Osteocyte (in vitro differentiated cells): ENCODE results near the gene CTSW. TPM values are rescaled to one million over a fixed set of nuclear protein-coding genes. Genes with fewer than 3 reads are reported as not detected.

Experiments used
- DNase-seq: peaks from one replicate; pipeline ENCODE4 v3.0.0; 2021; ENCODE audit warnings: mixed read lengths; ENCODE audit not compliant: unreplicated experiment; ENCODE audit errors: extremely low spot score
- H3K27ac Mint-ChIP-seq: one replicate; pipeline ENCODE4 v1.8.0; 2021; ENCODE audit warnings: mild to moderate bottlenecking, mixed read lengths; ENCODE audit not compliant: unreplicated experiment
- H3K27me3 Mint-ChIP-seq: one replicate; pipeline ENCODE4 v1.8.0; 2021; ENCODE audit warnings: mixed read lengths; ENCODE audit not compliant: unreplicated experiment
- H3K36me3 Mint-ChIP-seq: one replicate; pipeline ENCODE4 v1.8.0; 2021; ENCODE audit warnings: mixed read lengths; ENCODE audit not compliant: unreplicated experiment
- H3K4me1 Mint-ChIP-seq: one replicate; pipeline ENCODE4 v1.8.0; 2021; ENCODE audit warnings: mixed read lengths; ENCODE audit not compliant: unreplicated experiment
- H3K4me3 Mint-ChIP-seq: one replicate; pipeline ENCODE4 v1.8.0; 2021; ENCODE audit warnings: mild to moderate bottlenecking, moderate library complexity, mixed read lengths; ENCODE audit not compliant: unreplicated experiment
- H3K9me3 Mint-ChIP-seq: one replicate; pipeline ENCODE4 v1.8.0; 2021; ENCODE audit warnings: mixed read lengths; ENCODE audit not compliant: unreplicated experiment
- total RNA-seq: library from RNA; stranded (reverse); gene quantifications from 2 replicates; pipeline ENCODE4 v1.2.1, GENCODE V29; 2021
- TF ChIP-seq, protein P1 (sequence below): fragments of 200-600 bp; sonication (generic); IDR thresholded peaks from 2 replicates; pipeline ENCODE4 v1.5.0; 2021; ENCODE audit warnings: antibody characterized with exemption, mild to moderate bottlenecking, moderate library complexity

CTSW gene
- total RNA-seq, 1 donor from 2014 or later = not detected

DNA sequence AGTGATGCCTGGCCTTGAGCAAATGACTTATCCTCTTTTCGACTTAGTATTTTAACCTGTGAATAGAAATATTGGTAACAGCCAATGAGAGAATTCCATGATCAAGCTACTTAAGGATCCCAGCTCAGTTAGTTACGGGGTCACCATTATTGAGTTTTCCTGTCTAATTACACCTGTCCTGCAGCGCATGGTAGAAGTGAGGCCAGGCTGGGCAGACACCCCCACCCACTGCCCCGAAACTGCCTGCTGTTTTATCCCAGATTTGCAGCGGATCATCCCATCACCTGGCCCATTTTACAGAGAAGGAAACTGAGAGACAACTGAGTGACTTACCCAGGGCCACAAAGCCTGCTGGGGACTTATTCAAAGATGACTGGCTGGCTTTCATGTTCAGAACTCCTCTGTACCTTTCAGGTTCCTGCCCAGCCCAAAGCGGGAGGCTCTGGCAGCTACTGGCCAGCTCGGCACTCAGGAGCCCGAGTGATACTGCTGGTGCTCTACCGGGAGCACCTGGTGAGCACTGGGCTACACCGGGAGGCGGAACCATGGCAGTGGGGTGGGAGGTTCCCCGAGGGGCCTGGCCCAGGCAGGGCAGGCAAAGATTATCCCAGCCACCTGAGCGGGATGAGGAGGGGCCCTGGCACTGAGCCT lies 18.0 kb upstream of the CTSW start:
- DNase-seq = no peak
- peak overlapping the region; percentile 97 for H3K27ac Mint-ChIP-seq
- no peaks in the 10 kb centered on the region for H3K9me3 Mint-ChIP-seq

DNA sequence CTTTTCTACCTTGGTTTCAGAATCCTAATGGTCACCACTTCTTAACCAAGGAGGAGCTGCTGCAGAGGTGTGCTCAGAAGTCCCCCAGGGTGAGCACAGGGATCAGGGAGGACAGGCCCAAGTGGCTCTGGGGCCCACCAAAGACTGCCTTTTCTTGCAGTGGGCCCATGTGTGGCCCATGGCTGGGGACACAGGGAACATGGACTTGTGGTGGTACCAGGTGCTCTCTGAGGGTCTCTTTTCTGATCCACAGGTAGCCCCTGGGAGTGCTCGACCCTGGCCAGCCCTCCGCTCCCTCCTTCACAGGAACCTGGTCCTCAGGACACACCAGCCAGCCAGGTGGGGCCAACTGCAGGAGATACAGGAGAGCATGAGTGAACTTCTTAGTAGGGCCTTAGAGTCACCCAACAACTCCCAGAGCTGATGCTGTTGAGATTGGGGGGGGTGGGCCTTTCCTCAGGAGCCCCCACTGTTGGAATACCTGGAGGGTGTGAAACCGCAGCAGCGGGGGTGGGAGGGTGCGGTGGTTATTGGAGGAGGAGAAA lies 17.4 kb upstream of the CTSW start:
- no peaks in the 10 kb centered on the region for H3K27me3 Mint-ChIP-seq
- H3K4me1 Mint-ChIP-seq = peaks cover 37% of the 10 kb centered on the region
- TF ChIP-seq, protein P1, sequence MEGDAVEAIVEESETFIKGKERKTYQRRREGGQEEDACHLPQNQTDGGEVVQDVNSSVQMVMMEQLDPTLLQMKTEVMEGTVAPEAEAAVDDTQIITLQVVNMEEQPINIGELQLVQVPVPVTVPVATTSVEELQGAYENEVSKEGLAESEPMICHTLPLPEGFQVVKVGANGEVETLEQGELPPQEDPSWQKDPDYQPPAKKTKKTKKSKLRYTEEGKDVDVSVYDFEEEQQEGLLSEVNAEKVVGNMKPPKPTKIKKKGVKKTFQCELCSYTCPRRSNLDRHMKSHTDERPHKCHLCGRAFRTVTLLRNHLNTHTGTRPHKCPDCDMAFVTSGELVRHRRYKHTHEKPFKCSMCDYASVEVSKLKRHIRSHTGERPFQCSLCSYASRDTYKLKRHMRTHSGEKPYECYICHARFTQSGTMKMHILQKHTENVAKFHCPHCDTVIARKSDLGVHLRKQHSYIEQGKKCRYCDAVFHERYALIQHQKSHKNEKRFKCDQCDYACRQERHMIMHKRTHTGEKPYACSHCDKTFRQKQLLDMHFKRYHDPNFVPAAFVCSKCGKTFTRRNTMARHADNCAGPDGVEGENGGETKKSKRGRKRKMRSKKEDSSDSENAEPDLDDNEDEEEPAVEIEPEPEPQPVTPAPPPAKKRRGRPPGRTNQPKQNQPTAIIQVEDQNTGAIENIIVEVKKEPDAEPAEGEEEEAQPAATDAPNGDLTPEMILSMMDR = no peak
- peak overlapping the region; percentile 89 for H3K4me3 Mint-ChIP-seq
- H3K27ac Mint-ChIP-seq = peak overlapping the region; percentile 60
- peaks cover 17% of the 10 kb centered on the region for H3K36me3 Mint-ChIP-seq
- DNase-seq = no peak
- H3K9me3 Mint-ChIP-seq = no peaks in the 10 kb centered on the region

More for the DNA sequence above, 18.0 kb upstream of the CTSW start:
- H3K27me3 Mint-ChIP-seq = no peaks in the 10 kb centered on the region
- peaks cover 16% of the 10 kb centered on the region for H3K36me3 Mint-ChIP-seq
- TF ChIP-seq, protein P1 = no peak
- H3K4me1 Mint-ChIP-seq = peaks cover 37% of the 10 kb centered on the region
- peak overlapping the region; percentile 89 for H3K4me3 Mint-ChIP-seq

DNA sequence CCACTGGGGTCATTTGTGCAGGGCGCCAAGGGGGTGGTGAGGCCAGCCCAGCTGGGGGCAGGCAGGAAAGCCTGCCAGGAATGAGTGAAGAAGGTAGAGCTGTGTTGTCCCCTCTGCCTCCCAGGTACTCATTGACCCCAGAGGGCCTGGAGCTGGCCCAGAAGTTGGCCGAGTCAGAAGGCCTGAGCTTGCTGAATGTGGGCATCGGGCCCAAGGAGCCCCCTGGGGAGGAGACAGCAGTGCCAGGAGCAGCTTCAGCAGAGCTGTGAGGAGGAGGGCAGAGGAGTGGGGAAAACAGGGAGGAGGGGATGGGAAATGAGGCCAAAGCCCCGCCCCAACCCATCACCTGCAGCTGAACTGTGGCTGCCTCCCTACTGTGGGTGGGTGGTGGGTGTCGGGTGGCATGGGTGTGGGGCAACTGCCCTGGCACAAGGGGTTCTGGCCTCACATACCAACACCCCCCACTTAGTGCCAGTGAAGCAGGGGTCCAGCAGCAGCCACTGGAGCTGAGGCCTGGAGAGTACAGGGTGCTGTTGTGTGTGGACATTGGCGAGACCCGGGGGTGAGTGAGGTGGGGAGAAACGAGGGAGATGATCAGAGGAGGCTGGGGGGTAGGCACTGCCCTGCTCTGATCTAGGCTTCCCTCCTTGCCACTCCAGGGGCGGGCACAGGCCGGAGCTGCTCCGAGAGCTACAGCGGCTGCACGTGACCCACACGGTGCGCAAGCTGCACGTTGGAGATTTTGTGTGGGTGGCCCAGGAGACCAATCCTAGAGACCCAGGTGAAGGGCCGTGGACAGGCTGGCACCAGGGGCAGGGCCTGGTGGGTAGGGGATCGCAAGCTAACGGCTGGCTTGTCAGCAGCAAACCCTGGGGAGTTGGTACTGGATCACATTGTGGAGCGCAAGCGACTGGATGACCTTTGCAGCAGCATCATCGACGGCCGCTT lies 16.4 kb upstream of the CTSW start:
- no peak for DNase-seq
- TF ChIP-seq, protein P1 = no peak
- no peaks in the 10 kb centered on the region for H3K27me3 Mint-ChIP-seq
- H3K4me1 Mint-ChIP-seq = peaks cover 39% of the 10 kb centered on the region
- H3K36me3 Mint-ChIP-seq = peaks cover 17% of the 10 kb centered on the region
- peak overlapping the region; percentile 60 for H3K27ac Mint-ChIP-seq
- no peaks in the 10 kb centered on the region for H3K9me3 Mint-ChIP-seq
- H3K4me3 Mint-ChIP-seq = peak overlapping the region; percentile 43

DNA sequence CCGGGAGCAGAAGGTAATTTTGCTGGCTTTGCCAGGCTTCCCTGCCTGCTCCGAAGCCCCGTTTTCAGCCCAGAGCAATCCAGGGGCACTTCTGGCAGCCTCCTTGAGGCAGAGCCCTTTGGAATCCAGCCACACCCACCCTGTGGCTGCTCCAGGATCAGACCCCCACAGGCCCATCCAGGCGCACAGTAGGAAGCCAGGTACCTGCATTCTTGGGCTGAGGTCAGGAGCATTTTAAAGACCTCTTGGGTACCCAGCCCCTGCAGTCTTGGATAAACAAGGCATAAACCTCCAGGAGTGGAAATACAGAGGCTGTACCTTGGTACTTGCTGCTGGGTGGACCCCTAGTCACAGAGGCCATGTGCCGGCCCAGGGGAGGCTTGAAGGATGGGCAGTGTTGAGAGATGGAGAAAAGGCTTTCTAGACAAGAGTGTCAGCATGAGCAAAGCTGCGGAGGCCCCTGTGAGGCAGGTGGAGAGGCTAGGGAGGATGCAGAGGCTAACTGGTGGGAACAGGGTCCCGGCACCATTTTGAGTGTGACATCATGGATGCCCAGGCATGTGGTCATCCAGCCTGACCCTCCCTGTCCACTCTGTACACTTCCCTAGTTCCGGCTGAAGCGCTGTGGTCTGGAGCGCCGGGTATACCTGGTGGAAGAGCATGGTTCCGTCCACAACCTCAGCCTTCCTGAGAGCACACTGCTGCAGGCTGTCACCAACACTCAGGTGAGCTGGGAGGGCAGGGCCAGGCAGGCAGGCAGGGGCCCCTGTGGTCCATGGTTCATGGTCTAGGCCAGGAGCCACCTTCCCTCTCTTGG lies 15.5 kb upstream of the CTSW start:
- DNase-seq = no peak
- H3K4me1 Mint-ChIP-seq = peaks cover 33% of the 10 kb centered on the region
- no peaks in the 10 kb centered on the region for H3K27me3 Mint-ChIP-seq
- no peak overlapping the region for H3K4me3 Mint-ChIP-seq
- peak overlapping the region; percentile 10 for H3K27ac Mint-ChIP-seq
- peaks cover 17% of the 10 kb centered on the region for H3K36me3 Mint-ChIP-seq
- H3K9me3 Mint-ChIP-seq = no peaks in the 10 kb centered on the region
- TF ChIP-seq, protein P1 = no peak
